Right atrium auricular region (tissue), 2 donors: ENCODE measurements around the gene ROR2. TPM values are rescaled to one million over a fixed set of nuclear protein-coding genes. Genes with fewer than 3 reads are reported as not detected.

Source experiments
- DNase-seq: peaks from one replicate; pipeline ENCODE4 v3.0.0-alpha.2; 2019; ENCODE audit warnings: low spot score
- H3K27ac ChIP-seq, 2 donors: fragments of 200-600 bp; sonication (generic); 1 replicate in 1 of 2; 2 replicates in 1 of 2; pipeline ENCODE4 v1.5.1; 2016 to 2019
- H3K27me3 ChIP-seq, 2 donors: fragments of 200-600 bp; sonication (generic); one replicate each; pipeline versions ENCODE4 v1.5.1 to v1.6.0; 2017 to 2019
- H3K36me3 ChIP-seq: fragments of 200-600 bp; sonication (generic); one replicate; pipeline ENCODE4 v1.5.1; 2016
- H3K4me1 ChIP-seq, 2 donors: fragments of 200-600 bp; sonication (generic); one replicate each; pipeline versions ENCODE4 v1.5.1 to v1.6.0; 2017 to 2019
- H3K4me3 ChIP-seq, 2 donors: fragments of 200-600 bp; sonication (generic); 1 replicate in 1 of 2; 2 replicates in 1 of 2; pipeline ENCODE4 v1.5.1; 2017 to 2019; ENCODE audit warnings: mild to moderate bottlenecking in 1 of 2, moderate library complexity in 1 of 2
- H3K9me3 ChIP-seq, 2 donors: fragments of 200-600 bp; sonication (generic); one replicate each; pipeline ENCODE4 v1.5.1; 2019
- CTCF ChIP-seq, 2 donors: fragments of 200-600 bp; sonication (generic); IDR thresholded peaks; one replicate each; pipeline ENCODE4 v1.5.1; 2019; ENCODE audit warnings: antibody characterized with exemption in 2 of 2
- total RNA-seq, 2 donors: library from RNA; depleted of rRNA; stranded (reverse); fragments of >200 nt; gene quantifications; one replicate each; pipeline ENCODE4 v1.1.0, GENCODE V29; 2016

Gene ROR2
- total RNA-seq, 2 donors from 2014 or later = 21.8 to 28.5 TPM

GRCh38 chr9:91741522-91741921 is 208.5 kb downstream of the ROR2 start:
- Histone ChIP-seq H3K4me1 (no peaks in the 10 kb centered on the region), H3K27ac (no peak overlapping the region), H3K27me3 (no peaks in the 10 kb centered on the region), H3K9me3 (no peaks in the 10 kb centered on the region), H3K36me3 (no peaks in the 10 kb centered on the region), H3K4me3 (no peak overlapping the region)
- no peak for TF ChIP-seq CTCF (IDR thresholded peaks at IDR 0.05)
- DNase-seq = no peak

DNA sequence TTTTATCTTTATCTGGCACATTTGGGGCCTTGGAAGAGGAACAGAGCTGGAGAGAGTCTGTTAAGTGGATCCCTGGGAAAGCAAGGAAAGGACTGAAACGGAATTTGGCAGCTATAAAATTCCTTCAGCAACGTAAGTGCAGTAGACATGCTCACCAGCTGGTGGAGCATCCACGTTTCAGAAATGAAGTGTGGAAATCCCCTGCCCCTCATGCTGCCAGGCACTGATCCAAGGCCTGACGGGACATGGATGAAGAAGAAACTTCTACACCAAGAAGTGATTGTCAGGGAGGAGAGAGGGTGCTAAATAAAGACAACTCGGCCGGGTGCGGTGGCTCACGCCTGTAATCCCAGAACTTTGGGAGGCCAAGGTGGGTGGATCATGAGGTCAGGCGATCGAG is 209.3 kb downstream of the ROR2 start:
- Histone ChIP-seq H3K36me3 (no peaks in the 10 kb centered on the region), H3K9me3 (no peaks in the 10 kb centered on the region), H3K4me3 (no peak overlapping the region), H3K4me1 (no peaks in the 10 kb centered on the region), H3K27me3 (no peaks in the 10 kb centered on the region), H3K27ac (no peak overlapping the region)
- peak; percentile 64 for DNase-seq
- peak in 1 of 2 donors; percentile 42 for TF ChIP-seq CTCF (IDR thresholded peaks at IDR 0.05)

GRCh38 chr9:91736898-91737601 is 213.0 kb downstream of the ROR2 start:
- no peak for TF ChIP-seq CTCF (IDR thresholded peaks at IDR 0.05)
- Histone ChIP-seq H3K27ac (no peak overlapping the region), H3K36me3 (no peaks in the 10 kb centered on the region), H3K4me3 (no peak overlapping the region), H3K4me1 (peaks cover 0 to 10% of the 10 kb centered on the region in 2 donors), H3K9me3 (no peaks in the 10 kb centered on the region), H3K27me3 (no peaks in the 10 kb centered on the region)
- DNase-seq = no peak

GRCh38 chr9:91736311-91736710 is 213.7 kb downstream of the ROR2 start:
- Histone ChIP-seq H3K4me1 (peaks cover 0 to 10% of the 10 kb centered on the region in 2 donors), H3K27ac (no peak overlapping the region), H3K36me3 (no peaks in the 10 kb centered on the region), H3K9me3 (no peaks in the 10 kb centered on the region), H3K27me3 (no peaks in the 10 kb centered on the region), H3K4me3 (no peak overlapping the region)
- no peak for DNase-seq
- TF ChIP-seq CTCF (IDR thresholded peaks at IDR 0.05) = no peak

- no peaks in the 10 kb centered on the region for H3K27me3 ChIP-seq
- no peak overlapping the region for H3K4me3 ChIP-seq
- no peaks in the 10 kb centered on the region for H3K9me3 ChIP-seq
- peaks cover 0 to 11% of the 10 kb centered on the region in 2 donors for H3K4me1 ChIP-seq
- no peak overlapping the region for H3K27ac ChIP-seq
- no peaks in the 10 kb centered on the region for H3K36me3 ChIP-seq
- no peak for DNase-seq
- TF ChIP-seq CTCF (IDR thresholded peaks at IDR 0.05) = no peak
Measured at GRCh38 chr9:91735049-91735448, 215.0 kb downstream of the ROR2 start.
